Measurements from ENCODE around the gene DDRGK1. TPM values are rescaled to one million over a fixed set of nuclear protein-coding genes. Genes with fewer than 3 reads are reported as not detected.

The DDRGK1 gene
- total and polyA plus RNA-seq, 2 of the 8 experiments (the other 6 are each of a cell fraction or from before 2014, with no cell fraction given), result 29.4 to 42.0 TPM

GRCh38 chr20:3226864-3227263 lies 22.4 kb upstream of the DDRGK1 start (continued):
- no peak for TF ChIP-seq RFX5 (IDR thresholded peaks at IDR 0.05; ENCODE audit: borderline replicate concordance, low read depth, low read length)
